ENCODE results near the gene COL20A1. TPM values are rescaled to one million over a fixed set of nuclear protein-coding genes. Genes with fewer than 3 reads are reported as not detected.

The COL20A1 gene
- polyA plus RNA-seq, 3 donors = 0.42 to 0.65 (median 0.46) TPM

- no peak for DNase-seq (ENCODE audit: low read depth in 3 of 3, low spot score in 2 of 3)
Measured at GRCh38 chr20:63357921-63358905, 65.2 kb downstream of the COL20A1 start.

- no peak for DNase-seq (ENCODE audit: low read depth in 3 of 3, low spot score in 2 of 3)
Measured at GRCh38 chr20:63359164-63359934, 66.4 kb downstream of the COL20A1 start.

- no peak for DNase-seq (ENCODE audit: low read depth in 3 of 3, low spot score in 2 of 3)
Measured at GRCh38 chr20:63359937-63360849, 67.2 kb downstream of the COL20A1 start.

GRCh38 chr20:63360850-63361518 lies 68.0 kb downstream of the COL20A1 start, which contains the start of gene CHRNA4:
Gene CHRNA4 (minus strand): TSS chr20:63361349. CDS start chr20:63361165, 184 bp downstream.
- DNase-seq (ENCODE audit: low read depth in 3 of 3, low spot score in 2 of 3) = no peak

GRCh38 chr20:63361519-63362435 lies 68.8 kb downstream of the COL20A1 start:
- DNase-seq (ENCODE audit: low read depth in 3 of 3, low spot score in 2 of 3) = no peak

GRCh38 chr20:63362436-63363009 lies 69.5 kb downstream of the COL20A1 start:
- DNase-seq (ENCODE audit: low read depth in 3 of 3, low spot score in 2 of 3) = no peak

GRCh38 chr20:63363013-63363957 lies 70.3 kb downstream of the COL20A1 start:
- no peak for DNase-seq (ENCODE audit: low read depth in 3 of 3, low spot score in 2 of 3)

- no peak for DNase-seq (ENCODE audit: low read depth in 3 of 3, low spot score in 2 of 3)
Measured at GRCh38 chr20:63363981-63364561, 71.1 kb downstream of the COL20A1 start.

- no peak for DNase-seq (ENCODE audit: low read depth in 3 of 3, low spot score in 2 of 3)
Measured at GRCh38 chr20:63364801-63365585, 72.0 kb downstream of the COL20A1 start.

GRCh38 chr20:63365601-63366389 lies 72.8 kb downstream of the COL20A1 start:
- DNase-seq (ENCODE audit: low read depth in 3 of 3, low spot score in 2 of 3) = no peak

GRCh38 chr20:63366390-63367365 lies 73.7 kb downstream of the COL20A1 start:
- no peak for DNase-seq (ENCODE audit: low read depth in 3 of 3, low spot score in 2 of 3)

- DNase-seq (ENCODE audit: low read depth in 3 of 3, low spot score in 2 of 3) = no peak
Measured at GRCh38 chr20:63367446-63368055, 74.6 kb downstream of the COL20A1 start.

- DNase-seq (ENCODE audit: low read depth in 3 of 3, low spot score in 2 of 3) = no peak
Measured at GRCh38 chr20:63368151-63368550, 75.2 kb downstream of the COL20A1 start.
